Ovary (tissue), 9 donors: ENCODE results near the gene BIRC3. TPM values are rescaled to one million over a fixed set of nuclear protein-coding genes. Genes with fewer than 3 reads are reported as not detected.

ENCODE experiments used
- DNase-seq, 5 donors: peaks; one replicate each; pipeline ENCODE4 v3.0.0-alpha.2; 2019 to 2020
- H3K27ac ChIP-seq, 2 donors: fragments of 200-600 bp; one replicate each; pipeline versions ENCODE4 v1.5.1 to v1.8.0; 2019 to 2022
- H3K27me3 ChIP-seq: fragments of 200-600 bp; one replicate; pipeline ENCODE4 v1.8.0; 2022
- H3K36me3 ChIP-seq: fragments of 200-600 bp; sonication (generic); one replicate; pipeline ENCODE4 v1.5.1; 2019
- H3K4me1 ChIP-seq: one replicate; pipeline ENCODE4 v1.8.1; 2013; ENCODE audit warnings: mild to moderate bottlenecking, moderate library complexity; ENCODE audit not compliant: insufficient read depth
- H3K4me3 ChIP-seq: fragments of 200-600 bp; sonication (generic); one replicate; pipeline ENCODE4 v1.5.1; 2017
- H3K9me3 ChIP-seq, 2 donors: fragments of 200-600 bp in 1 of 2; sonication (generic) in 1 of 2; one replicate each; pipeline versions ENCODE4 v1.5.1 to v1.8.1; 2013 to 2019; ENCODE audit warnings: mild to moderate bottlenecking in 1 of 2, moderate library complexity in 1 of 2
- EP300 ChIP-seq: sonication (generic); formaldehyde crosslinking; IDR thresholded peaks from one replicate; pipeline ENCODE4 v1.6.1; 2017; ENCODE audit warnings: antibody characterized with exemption
- POLR2A ChIP-seq: fragments of 450-650 bp; IDR thresholded peaks from one replicate; pipeline ENCODE4 v1.6.1; 2017; ENCODE audit warnings: antibody characterized with exemption, mild to moderate bottlenecking, moderate library complexity
- WGBS, 3 donors: extraction: QIAGEN DNeasy Blood & Tissue Kit in 1 of 3; methylation state at CpG; one replicate each; pipeline versions ENCODE4 v1.1.5 to v1.1.7; 2013 to 2017; 5-methylcytosine and 5-hydroxymethylcytosine counted together
- intact Hi-C, 4 donors: fragments of 100-400 bp; cut with DNase I; formaldehyde crosslinking; loops; one replicate each; pipeline versions ENCODE4 v1.11.0 to v1.15.1; 2022 to 2023
- polyA plus RNA-seq, 2 donors: library from polyadenylated mRNA; stranded (reverse); fragments of 200-250 nt in 1 of 2; fragments of 350-450 nt in 1 of 2; fragmentation: Illumina TruSeq in 1 of 2; extraction: RNeasy Lipid Tissue Mini Kit (QIAGEN cat#74804) in 1 of 2; gene quantifications; one replicate each; pipeline ENCODE4 v1.2.3, GENCODE V29; 2013 to 2014
- total RNA-seq, 7 donors: library from RNA; depleted of rRNA in 2 of 7; stranded (reverse); fragments of >200 nt in 2 of 7; fragmentation: NEBNext Ultra II Directional in 3 of 7; extraction: Animal tissue kit (Norgen Biotek cat#: 25700) in 3 of 7; gene quantifications; one replicate each; pipeline versions ENCODE4 v1.1.0 to v1.2.4, GENCODE V29; 2016 to 2023
- TF ChIP-seq, protein P1 (sequence below), 3 donors: fragments of 450-650 bp in 2 of 3; fragments of 200-600 bp in 1 of 3; IDR thresholded peaks; one replicate each; pipeline versions ENCODE4 v1.5.1 to v1.8.0; 2016 to 2022; ENCODE audit warnings: antibody characterized with exemption in 3 of 3, mild to moderate bottlenecking in 1 of 3
- donor health status: DM: no; HTN: no; CAD: no; lungs with moderate emphysema.
- donor health status: DM: no; HTN: no; CAD: no.
- donor health status: Bipolar disorder and iron deficiency.
- donor health status: DM: yes; HTN: yes; CAD: no.
- donor health status: DM: no; HTN: no; CAD: no.
- donor health status: DM: yes; HTN: yes; CAD: no.

BIRC3 gene
- total and polyA plus RNA-seq, 9 donors = 1.9 to 111 (median 5.1) TPM

DNA sequence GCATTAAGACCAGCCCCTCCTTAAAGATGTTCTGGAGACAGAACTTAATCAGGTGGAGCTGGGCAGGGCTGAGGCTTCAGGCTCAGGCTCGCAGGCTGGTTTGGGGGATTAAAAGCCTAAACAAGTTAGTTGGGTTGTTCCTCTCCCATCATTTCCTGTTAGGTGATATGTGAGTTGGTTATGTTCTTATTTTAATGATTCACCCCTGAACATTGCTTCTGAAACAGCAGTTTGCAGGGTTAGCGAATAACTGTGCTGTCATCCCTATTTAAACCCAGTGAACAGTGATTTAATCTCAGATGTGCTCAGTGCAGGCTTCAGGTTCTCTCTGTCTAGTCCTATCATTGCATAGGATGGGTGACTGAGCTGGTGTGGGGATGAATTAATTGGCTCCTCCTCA lies 47.4 kb upstream of the BIRC3 start:
- intact Hi-C loops = loop anchor here in 3 of 4 donors (10.0 kb wide), 2 partner anchors 155 to 215 kb away; partner anchors contain the start of gene YAP1 (in 2 of the 3)
- Histone ChIP-seq H3K4me3 (no peak overlapping the region), H3K4me1 (no peaks in the 10 kb centered on the region), H3K27ac (no peak overlapping the region), H3K27me3 (no peaks in the 10 kb centered on the region), H3K36me3 (no peaks in the 10 kb centered on the region), H3K9me3 (no peaks in the 10 kb centered on the region)
- DNase-seq = no peak
- TF ChIP-seq POLR2A = no peak
- TF ChIP-seq, protein P1, sequence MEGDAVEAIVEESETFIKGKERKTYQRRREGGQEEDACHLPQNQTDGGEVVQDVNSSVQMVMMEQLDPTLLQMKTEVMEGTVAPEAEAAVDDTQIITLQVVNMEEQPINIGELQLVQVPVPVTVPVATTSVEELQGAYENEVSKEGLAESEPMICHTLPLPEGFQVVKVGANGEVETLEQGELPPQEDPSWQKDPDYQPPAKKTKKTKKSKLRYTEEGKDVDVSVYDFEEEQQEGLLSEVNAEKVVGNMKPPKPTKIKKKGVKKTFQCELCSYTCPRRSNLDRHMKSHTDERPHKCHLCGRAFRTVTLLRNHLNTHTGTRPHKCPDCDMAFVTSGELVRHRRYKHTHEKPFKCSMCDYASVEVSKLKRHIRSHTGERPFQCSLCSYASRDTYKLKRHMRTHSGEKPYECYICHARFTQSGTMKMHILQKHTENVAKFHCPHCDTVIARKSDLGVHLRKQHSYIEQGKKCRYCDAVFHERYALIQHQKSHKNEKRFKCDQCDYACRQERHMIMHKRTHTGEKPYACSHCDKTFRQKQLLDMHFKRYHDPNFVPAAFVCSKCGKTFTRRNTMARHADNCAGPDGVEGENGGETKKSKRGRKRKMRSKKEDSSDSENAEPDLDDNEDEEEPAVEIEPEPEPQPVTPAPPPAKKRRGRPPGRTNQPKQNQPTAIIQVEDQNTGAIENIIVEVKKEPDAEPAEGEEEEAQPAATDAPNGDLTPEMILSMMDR (IDR thresholded peaks at IDR 0.05) = no peak
- no peak for TF ChIP-seq EP300
- WGBS, 3 donors = 83 to 87% (median 84%) methylated on average over 2 of the region's 2 CpGs

DNA sequence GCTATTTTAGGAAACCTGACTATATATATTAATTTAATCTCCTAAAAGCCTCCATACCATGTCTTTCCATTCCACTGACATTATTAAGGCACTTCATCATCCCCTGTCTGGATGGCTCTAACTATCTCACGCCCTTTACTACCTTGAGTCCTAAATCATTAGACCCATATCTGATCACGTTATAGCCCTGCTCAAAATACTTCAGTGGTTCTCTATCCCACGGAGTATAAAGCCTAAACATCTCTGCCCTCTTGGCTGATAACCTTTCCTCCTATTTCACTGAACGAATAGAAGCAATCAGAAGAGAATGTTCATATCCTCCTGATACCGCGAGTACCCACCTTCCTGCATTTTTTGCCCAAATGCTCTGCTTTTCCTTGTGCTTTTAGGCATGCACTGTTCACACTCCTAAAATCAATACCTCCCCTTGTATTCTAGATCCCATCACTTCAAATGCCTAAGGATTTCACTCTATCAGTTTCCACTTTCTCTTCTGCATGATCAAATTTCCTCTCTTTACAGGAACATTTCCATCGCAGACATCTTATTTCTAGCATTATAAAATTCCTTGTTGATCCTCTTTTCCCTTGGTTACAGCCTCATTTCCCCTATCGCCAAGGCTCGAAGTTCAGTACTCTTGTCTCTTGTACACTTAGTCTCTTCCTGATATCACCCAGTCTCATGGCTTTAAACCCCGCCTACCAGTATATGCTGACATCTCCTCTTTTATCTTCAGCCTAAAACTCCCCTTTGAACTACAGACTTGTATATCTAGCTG lies 45.0 kb upstream of the BIRC3 start:
- Histone ChIP-seq H3K36me3 (no peaks in the 10 kb centered on the region), H3K4me3 (no peak overlapping the region), H3K27me3 (no peaks in the 10 kb centered on the region), H3K4me1 (no peaks in the 10 kb centered on the region), H3K9me3 (no peaks in the 10 kb centered on the region), H3K27ac (no peak overlapping the region)
- TF ChIP-seq, protein P1 (IDR thresholded peaks at IDR 0.05) = no peak
- WGBS, 3 donors = 78 to 81% (median 79%) methylated on average over 10 of the region's 10 CpGs
- intact Hi-C loops = no loop called here
- no peak for DNase-seq

DNA sequence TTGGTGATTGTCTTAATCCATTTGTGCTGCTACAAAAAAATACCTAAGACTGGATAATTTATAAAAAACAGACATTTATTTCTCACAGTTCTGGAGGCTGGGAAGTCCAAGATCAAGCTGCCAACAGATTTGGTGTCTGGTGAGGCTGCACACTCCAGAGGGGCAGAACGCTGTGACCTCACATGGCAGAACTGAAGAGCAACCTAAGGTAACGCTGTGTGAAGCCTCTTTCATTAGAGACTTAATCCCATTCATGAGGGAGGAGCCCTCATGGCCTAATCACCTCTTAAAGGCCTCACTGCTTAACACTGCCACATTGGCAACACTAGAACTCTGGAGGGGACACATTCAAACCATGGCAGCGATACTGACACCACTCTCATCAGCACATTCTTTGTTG lies 42.7 kb upstream of the BIRC3 start:
- Histone ChIP-seq H3K36me3 (no peaks in the 10 kb centered on the region), H3K27me3 (no peaks in the 10 kb centered on the region), H3K4me1 (no peaks in the 10 kb centered on the region), H3K27ac (no peak overlapping the region), H3K4me3 (no peak overlapping the region), H3K9me3 (no peaks in the 10 kb centered on the region)
- intact Hi-C loops = no loop called here
- TF ChIP-seq POLR2A = no peak
- TF ChIP-seq, protein P1 (IDR thresholded peaks at IDR 0.05) = no peak
- no peak for TF ChIP-seq EP300
- no peak for DNase-seq
- WGBS, 3 donors = 96 to 98% (median 98%) methylated on average over 3 of the region's 3 CpGs

DNA sequence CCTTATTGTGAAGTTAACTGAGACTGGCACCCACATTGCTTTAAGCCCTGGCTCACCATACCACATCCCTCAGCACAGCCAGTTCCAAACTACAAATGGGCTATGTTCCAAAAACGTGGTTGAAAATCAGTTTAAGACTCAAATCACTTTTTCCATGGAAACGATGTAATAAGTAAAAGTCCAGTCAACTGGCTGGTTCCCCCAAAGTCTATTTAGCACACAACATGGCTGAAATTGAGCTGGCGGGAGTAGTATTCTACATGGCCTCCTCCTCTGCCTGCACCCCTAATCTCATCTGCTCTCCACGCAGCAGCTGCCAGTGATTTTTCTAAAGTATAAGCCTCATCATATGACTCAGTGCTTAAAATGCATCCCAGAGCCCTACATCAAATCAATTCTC lies 40.9 kb upstream of the BIRC3 start:
- WGBS, 3 donors = 62 to 67% (median 66%) methylated on average over 4 of the region's 4 CpGs
- DNase-seq = no peak
- TF ChIP-seq POLR2A (no peak), EP300 (no peak)
- TF ChIP-seq, protein P1 (IDR thresholded peaks at IDR 0.05) = no peak
- Histone ChIP-seq H3K27me3 (no peaks in the 10 kb centered on the region), H3K36me3 (no peaks in the 10 kb centered on the region), H3K4me1 (peaks cover 2% of the 10 kb centered on the region), H3K4me3 (no peak overlapping the region), H3K27ac (no peak overlapping the region), H3K9me3 (no peaks in the 10 kb centered on the region)
- intact Hi-C loops = no loop called here
